SK-N-MC (cell line): Measurements from ENCODE around the gene LPAR3.

Experiments used
- DNase-seq: peaks from one replicate; pipeline ENCODE4 v3.0.0-alpha.2; 2011; ENCODE audit warnings: low read depth, low spot score
- H3K27ac ChIP-seq: fragments of 200-600 bp; sonication (generic); 2 replicates; pipeline ENCODE4 v1.5.1; 2016; ENCODE audit warnings: mixed run types
- H3K36me3 ChIP-seq: fragments of 200-600 bp; sonication (generic); 2 replicates; pipeline ENCODE4 v1.6.1; 2017; ENCODE audit warnings: antibody characterized with exemption, low read length, mixed read lengths; ENCODE audit not compliant: insufficient read depth
- H3K4me3 ChIP-seq: fragments of 200-600 bp; sonication (generic); 2 replicates; pipeline ENCODE4 v1.5.1; 2016
- H3K9ac ChIP-seq: fragments of 200-600 bp; sonication (generic); 2 replicates; pipeline ENCODE4 v1.8.0; 2017; ENCODE audit warnings: mixed run types, mixed read lengths; ENCODE audit not compliant: insufficient read length
- H3K9me3 ChIP-seq: fragments of 200-600 bp; sonication (generic); 2 replicates; pipeline ENCODE4 v1.6.1; 2017; ENCODE audit warnings: low read depth, mild to moderate bottlenecking, antibody characterized with exemption, low read length, moderate library complexity, mixed read lengths
- EZH2 ChIP-seq: fragments of 200-600 bp; sonication (generic); IDR thresholded peaks from one replicate; pipeline ENCODE4 v1.6.1; 2017; ENCODE audit warnings: antibody characterized with exemption
- FOXP2 ChIP-seq: optimal IDR thresholded peaks from 2 replicates; pipeline ENCODE3; 2011; ENCODE audit warnings: mild to moderate bottlenecking, moderate library complexity; ENCODE audit not compliant: insufficient read depth; ENCODE audit errors: extremely low read length, control extremely low read depth
- POLR2AphosphoS5 ChIP-seq: IDR thresholded peaks from 2 replicates; pipeline ENCODE4 v1.6.1; 2012; ENCODE audit warnings: mild to moderate bottlenecking, low read depth, low read length, borderline replicate concordance

The LPAR3 gene, protein sequence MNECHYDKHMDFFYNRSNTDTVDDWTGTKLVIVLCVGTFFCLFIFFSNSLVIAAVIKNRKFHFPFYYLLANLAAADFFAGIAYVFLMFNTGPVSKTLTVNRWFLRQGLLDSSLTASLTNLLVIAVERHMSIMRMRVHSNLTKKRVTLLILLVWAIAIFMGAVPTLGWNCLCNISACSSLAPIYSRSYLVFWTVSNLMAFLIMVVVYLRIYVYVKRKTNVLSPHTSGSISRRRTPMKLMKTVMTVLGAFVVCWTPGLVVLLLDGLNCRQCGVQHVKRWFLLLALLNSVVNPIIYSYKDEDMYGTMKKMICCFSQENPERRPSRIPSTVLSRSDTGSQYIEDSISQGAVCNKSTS

DNA sequence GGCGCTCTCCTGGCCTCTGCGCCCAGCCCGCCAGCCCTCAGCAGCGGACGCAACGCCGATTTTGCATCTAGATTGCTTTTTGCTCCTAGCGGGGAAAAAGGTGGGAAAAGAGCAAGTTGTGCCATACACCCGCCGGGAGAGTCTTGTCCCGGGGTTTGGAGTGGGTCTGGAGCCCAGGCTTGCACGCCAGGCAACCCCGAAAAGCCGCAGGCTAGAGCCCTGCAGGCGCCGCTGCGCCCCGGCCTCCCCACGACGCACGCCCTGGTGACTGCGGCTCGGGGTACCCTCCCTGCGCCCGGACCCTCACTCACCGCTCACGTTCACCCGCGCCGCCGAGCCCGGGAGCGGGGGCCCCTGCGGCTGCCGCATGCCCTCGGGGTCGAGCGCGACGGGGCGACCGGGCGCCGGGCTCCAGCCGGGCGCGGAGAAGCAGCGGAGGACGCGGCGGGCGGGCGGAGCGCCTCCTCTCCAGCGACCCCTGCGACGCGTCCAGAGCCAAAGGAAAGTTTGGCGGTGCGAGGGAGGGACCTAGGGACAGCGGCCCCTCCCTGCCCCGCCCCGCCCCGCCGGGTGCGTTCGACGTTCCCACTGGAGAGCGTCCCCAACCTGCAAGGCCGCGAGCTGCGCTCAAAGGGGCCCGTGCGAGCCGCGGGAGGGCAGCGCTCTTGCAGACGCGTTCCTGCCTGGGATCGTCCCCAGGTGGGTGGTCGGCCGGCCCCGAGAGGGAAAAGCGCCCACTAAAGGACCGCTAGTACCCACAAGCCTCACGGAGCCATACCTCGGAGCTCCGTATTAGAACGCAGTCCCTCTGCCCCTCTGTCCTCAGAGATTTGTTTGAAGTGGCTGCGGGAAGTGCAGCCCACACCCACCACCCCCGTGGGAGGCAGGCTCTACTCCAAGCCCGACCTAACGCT, at the start of gene LPAR3:
LPAR3 (minus strand) TSS at position 502 of the 914 bp plus-strand sequence. CDS start 27,086 bp downstream, outside the sequence.
- peak; percentile 24; the same call in 1 of the 2 replicates for TF ChIP-seq POLR2AphosphoS5
- no peak for TF ChIP-seq EZH2
- no peak for DNase-seq
- H3K36me3 ChIP-seq: no peaks in the 10 kb centered on the region
- peak within 1 kb of the TSS; percentile 78 for H3K4me3 ChIP-seq
- no peaks in the 10 kb centered on the region for H3K9me3 ChIP-seq
- H3K9ac ChIP-seq: peak within 1 kb of the TSS; percentile 45
- no peak within 1 kb of the TSS for H3K27ac ChIP-seq

DNA sequence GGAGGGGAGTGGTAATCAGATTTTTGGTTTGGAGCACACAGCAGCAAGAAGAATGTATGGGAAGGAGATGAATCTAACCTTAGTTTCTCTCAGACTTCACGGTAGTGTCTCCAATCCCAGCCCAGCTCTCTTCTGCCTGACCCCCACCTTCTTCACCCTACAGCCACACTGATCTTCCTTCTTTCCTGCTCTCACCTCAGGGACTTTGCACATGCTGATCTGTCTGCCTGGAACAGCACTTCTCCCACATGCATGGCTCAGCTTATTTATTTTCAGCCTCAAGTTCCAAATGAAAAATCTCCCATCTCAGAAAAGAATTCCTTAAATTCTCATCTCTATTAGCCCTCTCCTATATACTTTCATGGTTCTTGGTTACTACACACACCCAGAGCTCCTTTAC, 48.8 kb upstream of the LPAR3 start:
- H3K9ac ChIP-seq: no peak overlapping the region
- TF ChIP-seq POLR2AphosphoS5 (no peak), FOXP2 (no peak), EZH2 (no peak)
- no peak overlapping the region for H3K27ac ChIP-seq
- no peak overlapping the region for H3K4me3 ChIP-seq
- DNase-seq: no peak
- no peaks in the 10 kb centered on the region for H3K36me3 ChIP-seq
- H3K9me3 ChIP-seq: no peaks in the 10 kb centered on the region

DNA sequence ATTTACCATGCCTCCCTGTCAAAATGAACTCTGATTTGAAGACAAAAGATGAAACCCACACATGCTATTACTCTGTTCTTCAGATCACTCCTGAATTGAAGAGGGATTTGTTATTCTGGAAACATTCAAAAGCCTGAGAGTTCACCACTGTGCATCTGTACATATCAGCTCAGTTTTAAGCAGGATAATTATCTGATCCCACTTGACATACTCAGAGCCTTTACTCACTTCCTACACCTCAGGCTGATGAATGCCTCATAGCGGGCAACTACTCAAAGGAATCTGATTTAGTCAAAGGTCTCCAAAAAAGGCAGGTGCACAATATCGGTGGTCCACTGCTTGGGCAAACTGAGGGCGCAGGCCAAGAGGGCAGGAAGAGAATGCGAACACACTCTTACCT, 47.5 kb upstream of the LPAR3 start:
- no peak overlapping the region for H3K27ac ChIP-seq
- H3K36me3 ChIP-seq: no peaks in the 10 kb centered on the region
- no peak overlapping the region for H3K9ac ChIP-seq
- no peak overlapping the region for H3K4me3 ChIP-seq
- DNase-seq: no peak
- no peaks in the 10 kb centered on the region for H3K9me3 ChIP-seq
- TF ChIP-seq POLR2AphosphoS5: no peak
- no peak for TF ChIP-seq EZH2
- no peak for TF ChIP-seq FOXP2

DNA sequence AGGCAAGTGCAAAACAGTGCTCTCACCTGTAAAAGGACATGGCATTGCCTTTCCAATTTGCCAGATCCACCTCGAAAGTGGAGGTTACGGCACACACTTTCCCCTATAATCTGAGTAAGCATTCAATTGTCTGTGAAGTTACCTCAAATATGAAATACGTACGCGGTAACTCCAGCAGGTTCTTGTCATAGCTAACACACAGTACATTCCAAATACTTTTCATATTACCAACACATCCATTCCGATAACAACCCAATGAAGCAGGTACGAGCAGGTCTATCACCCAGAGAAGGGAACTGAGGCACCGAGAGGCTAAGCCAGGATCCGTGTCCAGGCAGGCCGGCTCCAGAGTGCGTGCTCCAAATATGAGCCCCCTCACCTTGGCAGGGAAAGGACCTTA, 46.8 kb upstream of the LPAR3 start:
- H3K9me3 ChIP-seq: no peaks in the 10 kb centered on the region
- H3K27ac ChIP-seq: no peak overlapping the region
- H3K9ac ChIP-seq: no peak overlapping the region
- TF ChIP-seq POLR2AphosphoS5 (no peak), EZH2 (no peak), FOXP2 (no peak)
- no peak overlapping the region for H3K4me3 ChIP-seq
- no peak for DNase-seq
- H3K36me3 ChIP-seq: no peaks in the 10 kb centered on the region

DNA sequence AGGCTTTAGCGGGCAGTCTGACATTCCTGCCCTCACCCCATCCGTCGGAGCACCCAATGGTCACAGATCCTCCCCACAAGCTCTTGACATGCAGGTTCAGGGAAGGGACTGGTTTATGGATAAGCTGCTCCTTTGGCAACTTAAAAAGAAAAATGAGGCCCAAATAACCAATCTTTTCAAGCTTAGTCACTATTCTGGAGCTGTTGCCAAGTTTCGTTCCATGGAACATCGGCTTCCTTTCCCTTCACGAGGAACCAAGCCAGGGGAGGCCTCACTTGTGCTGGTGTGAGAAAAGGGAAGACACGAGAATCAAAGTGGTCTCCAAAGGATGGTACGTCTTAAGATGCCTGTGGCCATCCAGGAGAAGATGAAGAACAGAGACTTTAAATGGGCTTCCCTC, 46.1 kb upstream of the LPAR3 start:
- DNase-seq: no peak
- Histone ChIP-seq H3K9ac (no peak overlapping the region), H3K27ac (no peak overlapping the region), H3K9me3 (no peaks in the 10 kb centered on the region), H3K4me3 (no peak overlapping the region), H3K36me3 (no peaks in the 10 kb centered on the region)
- TF ChIP-seq FOXP2 (no peak), EZH2 (no peak), POLR2AphosphoS5 (no peak)

DNA sequence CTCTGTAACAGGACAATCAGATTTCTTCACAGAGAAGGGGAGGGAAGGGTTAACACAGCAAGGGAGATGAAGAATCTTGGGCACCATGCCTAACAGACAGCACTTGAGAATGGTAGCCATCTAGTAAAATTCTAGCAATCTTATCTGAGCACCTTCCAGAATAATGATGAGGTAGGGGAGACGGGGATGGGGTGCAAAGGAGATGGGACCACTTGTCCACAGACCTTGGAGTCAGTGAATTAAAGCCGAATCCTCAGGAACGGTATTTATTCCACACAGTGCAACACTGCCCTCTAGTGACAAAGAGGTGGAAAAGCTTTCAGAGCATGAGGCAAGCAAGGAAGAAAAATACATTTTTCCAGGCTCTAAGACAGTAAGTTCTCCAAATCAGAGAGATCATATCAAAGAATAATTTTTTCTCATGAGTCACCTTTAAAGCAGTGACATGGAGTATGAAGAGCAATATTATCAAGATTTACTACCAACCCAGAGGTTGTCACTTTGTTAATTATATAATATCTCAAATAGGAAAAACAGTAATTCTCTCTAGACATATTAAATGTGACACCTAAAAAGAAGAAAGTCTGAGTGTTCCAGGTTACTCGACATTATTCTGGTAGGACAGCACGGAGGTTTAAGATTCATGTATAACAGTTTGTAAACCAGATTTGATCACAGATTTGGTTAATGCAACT, 43.3 kb upstream of the LPAR3 start:
- Histone ChIP-seq H3K27ac (no peak overlapping the region), H3K9ac (no peak overlapping the region), H3K36me3 (no peaks in the 10 kb centered on the region), H3K4me3 (no peak overlapping the region), H3K9me3 (no peaks in the 10 kb centered on the region)
- no peak for DNase-seq
- no peak for TF ChIP-seq EZH2
- TF ChIP-seq FOXP2: no peak
- TF ChIP-seq POLR2AphosphoS5: no peak

DNA sequence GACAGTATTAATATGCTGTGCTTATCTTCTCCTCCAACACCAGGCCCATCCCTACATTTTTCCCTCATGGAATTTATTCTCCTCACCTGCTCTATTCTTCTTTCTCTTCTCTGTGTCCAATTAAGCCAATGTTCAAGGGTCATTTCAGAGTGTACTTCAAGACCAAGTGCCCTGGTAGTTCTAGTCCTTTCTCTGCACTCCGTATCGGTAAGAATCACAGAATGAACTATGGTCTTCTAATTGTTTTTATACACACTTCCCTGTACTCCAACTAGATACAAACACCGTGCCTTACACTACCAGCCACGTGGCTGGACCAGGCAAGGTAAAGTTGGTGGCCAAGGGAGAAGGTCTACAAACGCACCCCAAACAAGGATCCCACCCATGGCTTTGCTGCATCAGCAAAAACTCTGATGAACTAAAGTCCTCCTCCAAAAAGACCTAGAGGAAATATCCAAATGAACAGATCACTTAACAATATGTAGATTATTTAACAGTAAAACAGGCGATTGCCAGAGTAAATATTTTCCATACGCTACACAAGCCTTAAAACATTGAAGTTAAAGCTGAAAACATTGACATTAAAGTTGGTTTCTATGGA, 40.1 kb upstream of the LPAR3 start:
- H3K36me3 ChIP-seq: no peaks in the 10 kb centered on the region
- TF ChIP-seq FOXP2 (no peak), POLR2AphosphoS5 (no peak), EZH2 (no peak)
- H3K9ac ChIP-seq: no peak overlapping the region
- DNase-seq: no peak
- no peaks in the 10 kb centered on the region for H3K9me3 ChIP-seq
- no peak overlapping the region for H3K4me3 ChIP-seq
- no peak overlapping the region for H3K27ac ChIP-seq
